ENCODE results near the gene OR51S1.
"Not testable (repeated sequence)": the region's sequence is repeated elsewhere in the genome, so short reads cannot be mapped to it uniquely, and the experiment has no call there.

Gene OR51S1

GRCh38 chr11:4882543-4882942 is 33.5 kb upstream of the OR51S1 start:
- DNase-seq (ENCODE audit: low read depth): no peak
- no peak for TF ChIP-seq CTCF (conservative IDR thresholded peaks at IDR 0.05; ENCODE audit: low read length)
- no peak overlapping the region for H3K4me3 ChIP-seq (ENCODE audit: low read length)

GRCh38 chr11:4881860-4882500 is 33.0 kb upstream of the OR51S1 start, which contains the start of gene OR51T1:
Gene OR51T1 (plus strand): TSS chr11:4881900. CDS start chr11:4881900, 0 bp downstream.
- no peak for TF ChIP-seq CTCF (conservative IDR thresholded peaks at IDR 0.05; ENCODE audit: low read length)
- DNase-seq (ENCODE audit: low read depth): peak; percentile 3
- H3K4me3 ChIP-seq (ENCODE audit: low read length): no peak within 1 kb of the TSS

- no peak for DNase-seq (ENCODE audit: low read depth)
- no peak for TF ChIP-seq CTCF (conservative IDR thresholded peaks at IDR 0.05; ENCODE audit: low read length)
- H3K4me3 ChIP-seq (ENCODE audit: low read length): no peak overlapping the region
These were observed 32.2 kb upstream of the OR51S1 start for GRCh38 chr11:4881188-4881587.

GRCh38 chr11:4865855-4866254 is 16.8 kb upstream of the OR51S1 start:
- H3K4me3 ChIP-seq (ENCODE audit: low read length): no peak overlapping the region
- TF ChIP-seq CTCF (conservative IDR thresholded peaks at IDR 0.05; ENCODE audit: low read length): no peak
- DNase-seq (ENCODE audit: low read depth): no peak

- no peak for DNase-seq (ENCODE audit: low read depth)
- H3K4me3 ChIP-seq (ENCODE audit: low read length): no peak overlapping the region
- TF ChIP-seq CTCF (conservative IDR thresholded peaks at IDR 0.05; ENCODE audit: low read length): no peak
These were observed 14.9 kb upstream of the OR51S1 start for GRCh38 chr11:4863876-4864275.

- H3K4me3 ChIP-seq (ENCODE audit: low read length): no peak overlapping the region
- DNase-seq (ENCODE audit: low read depth): no peak
- no peak for TF ChIP-seq CTCF (conservative IDR thresholded peaks at IDR 0.05; ENCODE audit: low read length)
These were observed 13.6 kb upstream of the OR51S1 start for GRCh38 chr11:4862447-4863236.

GRCh38 chr11:4854286-4854685 is 5.3 kb upstream of the OR51S1 start:
- not testable (repeated sequence) for H3K4me3 ChIP-seq (ENCODE audit: low read length); DNase-seq (ENCODE audit: low read depth)
